ENCODE measurements around the gene IL4R.

The IL4R gene

GRCh38 chr16:27406511-27407128, 92.8 kb downstream of the IL4R start:
- Histone ChIP-seq H2BK12ac (ENCODE audit: low read length in 2 of 2) (no peak overlapping the region), H3K4me2 (ENCODE audit: low read length, poor library complexity, severe bottlenecking) (no peak overlapping the region), H3K36me3 (ENCODE audit: control insufficient read depth in 1 of 2, insufficient read depth in 2 of 2, low read depth in 1 of 2, low read length in 2 of 2) (no peaks in the 10 kb centered on the region), H2AFZ (ENCODE audit: low read depth, low read length) (no peak overlapping the region), H3K4me3 (ENCODE audit: insufficient read depth in 1 of 2, low read depth in 1 of 2, low read length in 2 of 2) (no peak overlapping the region), H4K8ac (ENCODE audit: low read length) (no peak overlapping the region), H3K23ac (ENCODE audit: low read length in 2 of 2) (no peak overlapping the region), H2BK5ac (ENCODE audit: low read depth, low read length, poor library complexity, severe bottlenecking) (no peak overlapping the region), H3K79me1 (replicated peaks; ENCODE audit: low read length, poor library complexity, severe bottlenecking) (no peaks in the 10 kb centered on the region), H3K4me1 (ENCODE audit: control insufficient read depth, insufficient read depth, low read depth, low read length) (peaks cover 12% of the 10 kb centered on the region), H3K18ac (ENCODE audit: low read depth in 1 of 2, low read length in 2 of 2) (no peak overlapping the region), H4K91ac (ENCODE audit: low read length) (no peak overlapping the region), H2AK5ac (ENCODE audit: low read length, severe bottlenecking) (no peak overlapping the region), H3K14ac (ENCODE audit: low read length in 2 of 2) (no peak overlapping the region), H2BK120ac (ENCODE audit: low read depth, low read length) (no peak overlapping the region), H3K9me3 (ENCODE audit: control insufficient read depth, low read length) (no peaks in the 10 kb centered on the region), H3K27me3 (ENCODE audit: control insufficient read depth in 1 of 2, insufficient read depth in 1 of 2, low read length in 2 of 2) (peaks cover 12 to 24% of the 10 kb centered on the region in 2 experiments), H3K4ac (ENCODE audit: low read depth in 1 of 2, low read length in 2 of 2) (no peak overlapping the region), H3K27ac (ENCODE audit: low read length, poor library complexity, severe bottlenecking) (no peak overlapping the region), H2BK15ac (ENCODE audit: low read depth, poor library complexity, severe bottlenecking) (no peak overlapping the region), H3K9ac (ENCODE audit: low read length) (no peak overlapping the region)
- WGBS, result 76% methylated on average over 6 of the region's 6 CpGs
- DNase-seq, result no peak

- Histone ChIP-seq H3K27me3 (ENCODE audit: control insufficient read depth in 1 of 2, insufficient read depth in 1 of 2, low read length in 2 of 2) (peaks cover 12 to 22% of the 10 kb centered on the region in 2 experiments), H3K4me2 (ENCODE audit: low read length, poor library complexity, severe bottlenecking) (no peak overlapping the region), H3K18ac (ENCODE audit: low read depth in 1 of 2, low read length in 2 of 2) (no peak overlapping the region), H3K4me1 (ENCODE audit: control insufficient read depth, insufficient read depth, low read depth, low read length) (peaks cover 10% of the 10 kb centered on the region), H2BK120ac (ENCODE audit: low read depth, low read length) (no peak overlapping the region), H3K36me3 (ENCODE audit: control insufficient read depth in 1 of 2, insufficient read depth in 2 of 2, low read depth in 1 of 2, low read length in 2 of 2) (no peaks in the 10 kb centered on the region), H3K9me3 (ENCODE audit: control insufficient read depth, low read length) (no peaks in the 10 kb centered on the region), H2BK15ac (ENCODE audit: low read depth, poor library complexity, severe bottlenecking) (no peak overlapping the region), H3K79me1 (replicated peaks; ENCODE audit: low read length, poor library complexity, severe bottlenecking) (no peaks in the 10 kb centered on the region), H2BK5ac (ENCODE audit: low read depth, low read length, poor library complexity, severe bottlenecking) (no peak overlapping the region), H2AK5ac (ENCODE audit: low read length, severe bottlenecking) (no peak overlapping the region), H3K23ac (ENCODE audit: low read length in 2 of 2) (no peak overlapping the region), H2BK12ac (ENCODE audit: low read length in 2 of 2) (no peak overlapping the region), H3K4me3 (ENCODE audit: insufficient read depth in 1 of 2, low read depth in 1 of 2, low read length in 2 of 2) (no peak overlapping the region), H4K8ac (ENCODE audit: low read length) (no peak overlapping the region), H3K14ac (ENCODE audit: low read length in 2 of 2) (no peak overlapping the region), H3K27ac (ENCODE audit: low read length, poor library complexity, severe bottlenecking) (no peak overlapping the region), H3K4ac (ENCODE audit: low read depth in 1 of 2, low read length in 2 of 2) (no peak overlapping the region), H3K9ac (ENCODE audit: low read length) (no peak overlapping the region), H4K91ac (ENCODE audit: low read length) (no peak overlapping the region), H2AFZ (ENCODE audit: low read depth, low read length) (no peak overlapping the region)
- DNase-seq, result no peak
- WGBS, result 95% methylated on average over 2 of the region's 2 CpGs
Measured at GRCh38 chr16:27407133-27407532, 93.4 kb downstream of the IL4R start.

- Histone ChIP-seq H3K27me3 (ENCODE audit: control insufficient read depth in 1 of 2, insufficient read depth in 1 of 2, low read length in 2 of 2) (peaks cover 5 to 14% of the 10 kb centered on the region in 2 experiments), H3K14ac (ENCODE audit: low read length in 2 of 2) (no peak overlapping the region), H3K9ac (ENCODE audit: low read length) (no peak overlapping the region), H3K23ac (ENCODE audit: low read length in 2 of 2) (no peak overlapping the region), H3K4me3 (ENCODE audit: insufficient read depth in 1 of 2, low read depth in 1 of 2, low read length in 2 of 2) (no peak overlapping the region), H3K79me1 (replicated peaks; ENCODE audit: low read length, poor library complexity, severe bottlenecking) (no peaks in the 10 kb centered on the region), H3K4me2 (ENCODE audit: low read length, poor library complexity, severe bottlenecking) (no peak overlapping the region), H3K27ac (ENCODE audit: low read length, poor library complexity, severe bottlenecking) (no peak overlapping the region), H3K4ac (ENCODE audit: low read depth in 1 of 2, low read length in 2 of 2) (no peak overlapping the region), H2BK15ac (ENCODE audit: low read depth, poor library complexity, severe bottlenecking) (no peak overlapping the region), H2AFZ (ENCODE audit: low read depth, low read length) (no peak overlapping the region), H2BK12ac (ENCODE audit: low read length in 2 of 2) (no peak overlapping the region), H2BK120ac (ENCODE audit: low read depth, low read length) (no peak overlapping the region), H2AK5ac (ENCODE audit: low read length, severe bottlenecking) (no peak overlapping the region), H3K4me1 (ENCODE audit: control insufficient read depth, insufficient read depth, low read depth, low read length) (peaks cover 6% of the 10 kb centered on the region), H3K9me3 (ENCODE audit: control insufficient read depth, low read length) (no peaks in the 10 kb centered on the region), H2BK5ac (ENCODE audit: low read depth, low read length, poor library complexity, severe bottlenecking) (no peak overlapping the region), H4K8ac (ENCODE audit: low read length) (no peak overlapping the region), H3K36me3 (ENCODE audit: control insufficient read depth in 1 of 2, insufficient read depth in 2 of 2, low read depth in 1 of 2, low read length in 2 of 2) (no peaks in the 10 kb centered on the region), H3K18ac (ENCODE audit: low read depth in 1 of 2, low read length in 2 of 2) (peak overlapping the region in 1 of 2 experiments; percentile 48), H4K91ac (ENCODE audit: low read length) (no peak overlapping the region)
- DNase-seq, result peak; percentile 32
- 71% methylated on average over 3 of the region's 3 CpGs for WGBS
Measured at GRCh38 chr16:27408012-27408601, 94.3 kb downstream of the IL4R start.

- H2BK120ac ChIP-seq (ENCODE audit: low read depth, low read length), result no peak overlapping the region
- H3K4ac ChIP-seq (ENCODE audit: low read depth in 1 of 2, low read length in 2 of 2), result no peak overlapping the region
- H3K4me3 ChIP-seq (ENCODE audit: insufficient read depth in 1 of 2, low read depth in 1 of 2, low read length in 2 of 2), result no peak overlapping the region
- H2AK5ac ChIP-seq (ENCODE audit: low read length, severe bottlenecking), result no peak overlapping the region
- H3K9me3 ChIP-seq (ENCODE audit: control insufficient read depth, low read length), result no peaks in the 10 kb centered on the region
- peaks cover under 1 to 11% of the 10 kb centered on the region in 2 experiments for H3K27me3 ChIP-seq (ENCODE audit: control insufficient read depth in 1 of 2, insufficient read depth in 1 of 2, low read length in 2 of 2)
- DNase-seq, result no peak
- H3K18ac ChIP-seq (ENCODE audit: low read depth in 1 of 2, low read length in 2 of 2), result no peak overlapping the region
- H4K8ac ChIP-seq (ENCODE audit: low read length), result no peak overlapping the region
- H4K91ac ChIP-seq (ENCODE audit: low read length), result no peak overlapping the region
- no peak overlapping the region for H3K14ac ChIP-seq (ENCODE audit: low read length in 2 of 2)
- no peak overlapping the region for H3K27ac ChIP-seq (ENCODE audit: low read length, poor library complexity, severe bottlenecking)
- no peak overlapping the region for H2BK5ac ChIP-seq (ENCODE audit: low read depth, low read length, poor library complexity, severe bottlenecking)
- H3K36me3 ChIP-seq (ENCODE audit: control insufficient read depth in 1 of 2, insufficient read depth in 2 of 2, low read depth in 1 of 2, low read length in 2 of 2), result no peaks in the 10 kb centered on the region
- no peak overlapping the region for H3K23ac ChIP-seq (ENCODE audit: low read length in 2 of 2)
- no peaks in the 10 kb centered on the region for H3K79me1 ChIP-seq (replicated peaks; ENCODE audit: low read length, poor library complexity, severe bottlenecking)
- no peak overlapping the region for H3K4me2 ChIP-seq (ENCODE audit: low read length, poor library complexity, severe bottlenecking)
- H2BK12ac ChIP-seq (ENCODE audit: low read length in 2 of 2), result no peak overlapping the region
- no peak overlapping the region for H2AFZ ChIP-seq (ENCODE audit: low read depth, low read length)
- H2BK15ac ChIP-seq (ENCODE audit: low read depth, poor library complexity, severe bottlenecking), result no peak overlapping the region
- H3K9ac ChIP-seq (ENCODE audit: low read length), result no peak overlapping the region
- H3K4me1 ChIP-seq (ENCODE audit: control insufficient read depth, insufficient read depth, low read depth, low read length), result peaks cover 4% of the 10 kb centered on the region
- 87% methylated on average over 6 of the region's 6 CpGs for WGBS
Measured at GRCh38 chr16:27408602-27409031, 94.8 kb downstream of the IL4R start.
